Activated T-cell treated with anti-CD3 and anti-CD28 coated beads, Interleukin-2, amount 50 U/mL, for 48 hours (primary cell): ENCODE measurements around the gene TOP3B.

Source experiments
- DNase-seq, 2 experiments: peaks; one replicate each; pipeline ENCODE4 v3.0.0-alpha.2; 2020

TOP3B gene

DNA sequence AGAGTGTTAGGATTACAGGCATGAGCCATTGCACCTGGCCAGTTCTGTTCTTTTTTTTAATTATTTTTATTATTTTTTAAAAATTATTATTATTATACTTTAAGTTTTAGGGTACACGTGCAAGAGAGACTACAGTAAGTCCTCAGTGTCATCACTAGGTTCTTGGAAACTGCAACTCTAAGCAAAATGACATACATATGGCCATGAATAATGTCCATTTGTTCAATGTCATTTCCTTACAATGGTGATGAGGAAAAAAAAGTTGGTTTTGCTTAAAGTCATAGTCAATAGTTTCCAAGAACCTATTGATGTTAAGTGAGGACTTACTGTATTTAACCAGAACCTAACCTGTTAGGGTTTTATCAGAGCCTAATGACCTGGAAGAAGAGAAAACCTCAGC, 29.4 kb upstream of the TOP3B start:
- no peak for DNase-seq

DNA sequence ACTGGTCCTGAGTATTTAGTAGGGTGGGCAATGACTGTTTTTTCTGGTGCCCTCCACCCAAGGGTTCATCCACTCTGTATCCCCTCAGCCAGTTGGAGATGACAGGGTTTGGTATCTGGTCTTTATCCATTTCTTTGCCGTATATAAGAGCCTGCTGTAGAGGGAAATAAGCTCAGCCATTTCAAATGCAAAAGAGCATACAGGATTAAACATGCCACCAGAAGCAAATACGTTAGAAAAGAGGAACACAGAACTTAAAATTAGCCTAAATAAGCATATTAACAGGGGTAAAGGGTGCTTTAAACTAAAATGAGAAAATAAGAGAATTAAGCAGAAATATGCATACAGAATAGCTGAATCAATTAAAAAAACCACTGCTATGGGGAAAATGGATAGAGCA, 27.8 kb upstream of the TOP3B start:
- no peak for DNase-seq

DNA sequence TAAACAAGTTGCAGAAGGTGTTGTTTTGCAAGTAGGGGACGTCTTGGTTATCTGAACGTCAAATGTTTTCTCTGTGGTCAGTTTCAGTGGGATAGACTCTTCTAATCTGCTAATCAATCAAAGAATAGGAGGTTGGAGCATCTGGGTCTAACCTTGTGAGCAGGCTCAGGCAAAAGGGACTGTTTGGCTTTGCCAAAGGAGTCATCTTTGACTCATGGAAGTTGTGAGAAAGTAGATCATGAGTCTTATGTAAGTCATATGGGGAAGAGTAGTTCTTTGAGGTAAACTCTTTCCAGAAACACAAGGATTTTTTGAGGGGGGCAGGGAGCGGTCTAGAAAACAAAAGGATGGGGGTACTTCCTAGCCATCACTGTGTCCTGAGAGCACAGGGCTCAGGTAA, 27.1 kb upstream of the TOP3B start:
- DNase-seq = no peak

DNA sequence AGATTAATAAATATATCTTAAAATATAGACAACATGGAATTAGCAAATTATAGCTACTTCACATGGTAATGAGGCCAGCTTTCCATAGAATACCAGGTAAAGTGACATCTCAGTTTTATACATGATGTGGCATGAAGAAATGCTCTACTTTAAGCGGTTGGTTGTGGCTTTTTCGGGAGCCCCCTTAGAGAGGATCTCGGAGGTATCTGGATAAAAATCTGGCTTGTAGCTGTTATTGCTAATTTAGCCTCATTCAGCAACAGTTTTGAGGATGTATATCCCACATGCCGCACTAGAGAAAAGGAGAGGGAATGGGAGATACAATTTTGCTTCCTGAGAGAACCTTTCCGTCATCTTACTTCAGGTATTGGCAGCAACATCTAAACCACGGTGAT, 24.0 kb upstream of the TOP3B start:
- DNase-seq = no peak

DNA sequence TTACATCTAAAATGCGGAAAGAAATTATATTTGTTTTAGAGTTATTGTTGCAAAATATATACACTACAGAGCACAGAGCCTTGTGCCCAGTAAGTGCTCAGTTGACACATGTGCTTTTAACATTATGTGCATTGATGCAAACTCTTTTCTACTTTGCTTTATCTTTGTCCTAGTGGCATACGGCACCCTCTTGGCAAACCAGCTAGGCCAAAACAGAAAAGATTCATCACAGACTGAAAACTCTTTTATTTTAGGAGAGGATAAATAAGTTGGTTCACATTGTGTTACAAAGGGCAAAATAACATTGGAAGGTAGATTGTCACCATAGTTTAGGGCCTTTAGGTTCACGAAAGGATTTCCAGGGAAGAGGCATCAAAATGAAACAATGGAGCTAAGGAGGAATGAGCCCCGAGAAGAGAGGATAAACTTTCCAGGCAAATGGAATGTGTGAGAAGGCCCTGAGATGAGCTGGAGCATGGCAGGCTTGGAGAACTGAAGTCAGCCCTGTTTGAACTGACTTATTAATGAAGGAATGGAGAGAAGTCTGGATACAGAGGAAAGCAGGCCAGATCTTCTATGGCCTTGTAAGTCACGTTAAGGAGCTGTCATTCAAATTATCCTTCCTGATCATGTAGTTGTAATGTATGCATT, 23.5 kb upstream of the TOP3B start:
- DNase-seq = no peak

DNA sequence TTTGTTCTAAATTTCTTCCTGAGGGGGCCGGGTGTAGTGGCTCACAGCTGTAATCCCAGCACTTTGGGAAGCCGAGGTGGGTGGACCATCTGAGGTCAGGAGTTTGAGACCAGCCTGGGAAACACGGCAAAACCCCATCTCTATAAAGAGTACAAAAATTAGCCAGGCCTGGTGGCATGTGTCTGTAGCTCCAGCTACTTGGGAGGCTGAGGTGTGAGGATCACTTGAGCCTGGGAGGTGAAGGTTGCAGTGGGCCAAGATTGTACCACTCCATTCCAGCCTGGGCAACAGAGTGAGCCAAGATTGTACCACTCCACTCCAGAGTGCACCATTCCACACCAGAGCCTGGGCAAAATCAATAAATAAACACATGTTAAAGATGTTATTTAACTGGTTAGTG, 20.6 kb upstream of the TOP3B start:
- DNase-seq = no peak

DNA sequence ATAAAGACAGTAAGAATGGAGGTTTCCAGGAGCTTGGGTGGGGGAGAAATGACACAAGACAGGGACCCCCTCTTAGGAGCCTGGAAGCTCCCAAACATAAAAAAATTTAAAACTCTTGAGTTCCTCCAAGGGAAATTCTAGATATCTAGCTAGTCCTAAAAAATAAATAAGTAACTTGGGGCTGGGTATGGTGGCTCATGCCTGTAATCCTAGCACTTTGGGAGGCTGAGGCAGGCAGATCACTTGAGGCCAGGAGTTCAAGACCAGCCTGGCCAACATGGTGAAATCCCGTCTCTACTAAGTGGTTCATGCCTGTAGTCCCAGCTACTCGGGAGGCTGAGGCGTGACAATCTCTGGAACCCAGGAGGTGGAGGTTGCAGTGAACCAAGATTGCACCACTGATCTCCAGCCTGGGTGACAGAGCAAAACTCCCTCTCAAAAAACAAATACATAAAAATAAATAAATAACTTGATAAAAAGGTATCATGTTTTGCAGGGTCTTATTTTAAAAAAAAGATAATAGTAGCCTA, 20.0 kb upstream of the TOP3B start:
- DNase-seq = no peak

DNA sequence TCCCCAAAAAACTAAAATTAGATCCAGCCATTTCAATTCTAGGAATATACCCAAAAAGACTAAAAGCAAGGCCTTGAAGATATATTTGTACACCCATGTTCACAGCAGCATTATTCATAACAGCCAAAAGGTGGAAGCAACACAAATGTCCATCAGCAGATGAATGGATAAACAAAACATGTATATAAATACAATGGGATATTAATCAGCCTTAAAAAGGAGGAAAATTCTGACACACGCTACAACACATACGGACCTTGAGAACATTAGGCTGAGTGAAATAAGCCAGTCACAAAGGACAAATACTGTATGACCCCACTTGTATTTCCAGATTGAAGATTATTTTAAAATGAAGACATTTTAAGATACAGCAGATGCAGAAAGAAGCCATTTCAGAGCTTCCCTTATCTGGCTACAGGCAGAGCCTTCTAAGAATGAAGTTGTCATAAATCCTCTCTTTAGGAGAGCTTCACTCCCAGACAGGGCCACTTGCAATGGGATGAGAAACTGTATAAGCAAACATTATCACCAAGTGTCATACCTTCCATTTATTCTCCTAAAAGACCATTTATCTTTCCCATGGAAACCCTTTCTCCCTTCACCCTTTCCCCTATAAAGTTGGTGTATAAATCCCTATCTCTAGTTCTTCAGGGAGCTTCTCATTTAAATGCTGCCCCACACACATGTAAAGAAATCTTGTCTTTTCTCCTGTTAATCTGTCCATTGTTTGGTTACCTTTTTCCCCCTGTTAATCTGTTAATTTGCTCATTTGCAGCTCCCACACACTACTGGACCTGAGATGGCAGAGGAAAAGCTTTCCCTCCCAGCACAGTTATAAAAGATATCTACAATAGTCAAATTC, 19.3 kb upstream of the TOP3B start:
- DNase-seq = no peak

DNA sequence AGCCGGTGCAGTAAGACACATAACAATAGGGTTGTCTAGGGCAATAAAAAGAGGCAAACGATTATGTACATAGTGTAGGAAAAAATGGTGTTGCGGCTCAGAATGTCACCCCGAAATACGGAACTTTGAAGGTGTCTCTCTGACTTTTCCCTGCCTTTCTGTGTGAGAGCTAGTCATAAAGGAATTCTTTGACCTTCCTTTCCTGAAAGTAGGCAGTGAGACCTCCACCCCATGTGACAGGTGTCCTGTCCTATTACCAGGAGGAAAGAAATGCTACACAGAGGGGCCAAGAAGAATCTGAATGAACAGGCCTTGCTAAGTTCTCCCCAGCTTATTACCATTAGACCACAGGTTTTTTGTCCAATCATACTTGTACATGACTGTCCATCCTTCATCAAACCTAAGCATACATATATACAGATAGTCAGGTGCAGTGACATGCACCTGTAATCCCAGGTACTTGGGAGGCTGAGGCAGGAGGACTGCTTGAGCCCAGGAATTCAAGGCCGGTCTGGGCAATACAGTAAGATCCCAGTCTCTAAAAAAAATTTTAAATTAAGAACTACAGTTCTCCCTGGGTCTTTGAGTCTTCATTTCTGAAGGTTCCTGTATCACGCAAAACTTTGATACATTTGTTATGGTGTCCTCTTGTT, 16.1 kb upstream of the TOP3B start:
- DNase-seq = no peak

DNA sequence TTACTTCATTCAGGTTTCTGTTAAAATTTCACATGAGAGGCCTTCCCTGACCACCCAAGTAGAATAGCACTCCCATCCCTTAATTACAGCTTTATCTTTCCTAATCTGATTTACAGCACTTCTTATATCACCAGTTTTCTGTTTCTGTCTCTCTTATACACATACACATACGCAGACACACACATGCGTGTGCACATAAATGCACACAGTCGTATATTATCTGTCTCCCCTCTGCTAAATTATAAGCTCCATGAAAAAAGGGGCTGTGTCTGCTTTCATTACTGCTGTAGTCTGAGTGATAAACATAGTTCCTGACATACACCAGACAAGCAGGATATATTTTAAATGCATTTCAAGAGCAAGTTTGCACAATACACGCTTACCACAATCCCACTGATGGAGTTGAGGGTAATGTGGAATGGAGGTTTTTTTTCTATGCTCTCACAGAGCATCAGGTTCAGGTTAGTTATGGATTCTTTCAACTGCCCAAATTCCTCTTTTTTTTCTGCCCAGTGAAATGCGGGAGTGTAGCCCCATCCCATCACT, 13.7 kb upstream of the TOP3B start:
- DNase-seq = no peak

DNA sequence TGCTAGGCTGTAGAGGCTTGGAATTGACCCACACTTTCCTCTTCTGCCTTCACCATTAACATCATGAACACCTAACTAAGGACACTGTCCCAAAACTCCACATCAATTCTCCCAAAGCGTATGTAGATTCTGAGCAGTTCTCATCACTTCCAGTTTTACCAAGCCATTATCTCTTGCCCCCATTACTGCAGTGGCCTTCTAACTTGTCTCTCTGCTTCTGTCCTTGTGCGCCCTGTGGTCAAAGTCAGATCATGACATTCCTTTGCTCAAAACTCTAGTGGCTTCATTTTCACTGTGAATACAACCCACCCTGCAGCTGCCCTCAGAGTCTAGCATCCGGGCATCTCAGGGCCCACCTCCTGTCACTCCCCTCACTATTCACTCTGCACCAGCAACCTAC, 13.1 kb upstream of the TOP3B start:
- DNase-seq = no peak

DNA sequence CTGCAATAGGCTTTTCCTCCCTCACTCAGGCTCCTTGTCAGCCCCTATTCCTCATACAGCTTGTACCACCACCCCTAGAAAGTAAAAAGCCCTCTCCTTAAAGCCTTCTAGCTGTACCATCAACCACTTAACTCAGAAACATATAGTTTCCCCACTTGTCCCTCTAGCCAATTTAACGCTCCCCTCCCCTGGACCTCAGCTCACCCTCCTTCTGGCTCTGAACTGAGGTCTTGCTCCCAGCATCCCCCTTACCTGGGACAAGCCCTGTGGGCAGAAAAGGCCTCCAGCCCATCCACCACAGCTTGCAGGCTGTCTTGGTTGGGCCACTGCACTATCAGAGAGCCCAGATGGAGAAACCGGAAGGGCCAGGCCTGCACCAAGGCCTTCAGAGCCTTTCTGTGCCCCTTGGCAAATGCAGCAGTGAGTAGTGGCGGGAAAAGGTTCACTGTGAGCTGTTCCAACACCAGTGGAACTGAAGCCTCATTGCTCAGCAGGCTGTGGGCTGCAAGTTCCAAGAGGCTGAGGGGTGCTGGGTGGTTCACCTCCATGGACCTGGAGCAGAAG, 12.4 kb upstream of the TOP3B start:
- no peak for DNase-seq

DNA sequence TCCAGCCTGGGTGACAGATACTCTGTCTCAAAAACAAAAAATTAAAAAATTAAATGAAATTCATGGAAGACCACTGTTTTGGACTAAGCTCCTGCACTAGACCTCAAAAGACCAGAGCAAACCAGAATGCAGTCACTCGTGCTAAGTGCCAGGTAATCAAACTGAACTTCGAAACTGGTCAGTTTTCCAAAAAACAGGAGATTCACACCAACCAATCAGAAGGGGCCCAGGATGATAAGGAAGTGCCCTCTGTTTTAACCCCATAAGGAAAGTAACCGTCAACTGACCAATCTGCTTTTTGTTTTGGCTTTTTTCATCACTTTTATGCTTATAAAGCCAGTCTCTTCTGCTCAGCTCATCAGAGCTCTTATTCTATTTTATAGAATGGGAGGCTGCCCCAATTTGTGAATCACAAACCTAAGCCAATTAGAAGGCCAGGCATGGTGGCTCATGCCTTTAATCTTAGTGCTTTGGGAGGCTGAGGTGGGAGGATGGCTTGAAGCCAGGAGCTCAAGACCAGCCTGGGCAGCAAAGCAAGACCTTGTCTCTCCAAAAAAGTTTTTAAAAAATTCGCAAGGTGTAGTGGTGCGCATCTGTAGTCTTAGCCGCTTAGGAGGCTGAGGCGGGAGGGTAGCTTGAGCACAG, 10.1 kb upstream of the TOP3B start:
- DNase-seq = no peak

DNA sequence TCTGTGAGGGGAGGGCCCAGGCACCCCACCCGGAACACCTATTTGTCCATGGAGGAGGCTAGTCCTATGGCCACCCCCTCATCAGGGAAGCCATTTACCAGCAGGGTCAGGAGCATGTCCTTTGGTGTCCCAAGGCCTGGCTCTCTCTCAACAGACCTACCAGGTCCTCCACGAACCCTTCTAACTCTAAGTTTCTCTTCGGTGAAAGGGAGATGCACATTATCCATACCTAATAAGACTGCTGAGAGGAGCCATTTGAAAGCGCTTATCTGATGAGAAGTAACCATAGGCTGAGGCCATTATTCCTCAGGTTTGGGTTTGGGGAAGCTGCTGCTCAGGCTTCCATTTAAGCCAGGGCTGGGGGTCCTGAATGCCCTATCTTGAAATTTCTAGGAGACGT, 9.2 kb upstream of the TOP3B start:
- no peak for DNase-seq

DNA sequence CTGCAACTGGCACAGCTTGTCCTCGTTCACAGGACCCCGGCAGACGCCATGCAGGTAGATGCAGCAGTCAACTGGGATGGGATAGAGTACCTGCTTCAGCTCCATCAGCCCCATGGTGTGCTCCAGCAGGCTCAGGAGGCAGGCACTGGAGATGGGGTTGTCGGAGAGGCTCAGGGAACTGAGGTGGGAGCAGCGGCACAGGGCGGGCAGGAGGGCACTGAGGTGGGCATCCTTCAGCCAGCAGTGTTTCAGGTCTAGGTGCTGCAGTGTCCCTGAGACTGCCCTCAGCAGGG, 8.7 kb upstream of the TOP3B start:
- DNase-seq = no peak

DNA sequence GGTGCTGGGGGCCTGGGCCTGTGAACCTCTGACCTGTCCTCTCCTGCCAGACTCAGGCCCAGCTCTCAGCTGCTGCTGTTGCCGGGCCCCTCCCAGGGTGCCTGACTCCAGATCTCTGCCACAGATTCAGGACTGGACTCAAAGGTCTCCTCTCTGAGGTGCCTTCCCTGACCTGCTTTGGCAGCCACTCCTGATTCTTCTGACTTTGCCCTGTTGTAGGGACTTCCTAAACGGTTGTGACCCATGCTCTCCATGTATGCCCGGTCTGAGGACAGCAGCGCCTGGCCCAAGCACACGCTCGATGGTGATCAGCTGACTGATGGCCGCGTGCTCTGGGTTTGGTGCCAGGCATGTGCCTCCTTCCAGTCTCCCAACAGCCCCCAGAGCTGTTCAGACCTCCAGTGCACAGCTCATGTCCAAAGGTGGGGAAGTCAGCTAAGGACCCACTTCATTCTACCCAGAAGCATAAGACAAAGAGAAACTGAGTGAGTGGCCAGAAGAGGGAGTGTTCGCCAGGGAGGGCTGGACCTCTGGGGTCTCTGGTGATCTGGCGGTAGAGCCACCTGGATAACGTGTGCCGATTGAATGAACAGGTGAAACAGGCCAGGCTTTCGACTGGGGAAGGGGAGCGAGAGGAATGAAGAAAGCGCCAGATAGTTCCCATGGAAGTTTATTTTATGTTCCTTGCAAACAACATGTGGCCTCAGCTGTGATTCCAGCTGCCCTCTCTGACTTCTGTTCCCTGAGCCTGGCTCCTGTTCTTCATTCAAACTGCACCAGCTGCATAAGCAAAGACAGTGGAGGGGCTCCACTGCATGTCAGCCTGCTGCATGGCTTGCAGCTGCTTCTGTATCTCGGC, 8.1 kb upstream of the TOP3B start:
- no peak for DNase-seq

DNA sequence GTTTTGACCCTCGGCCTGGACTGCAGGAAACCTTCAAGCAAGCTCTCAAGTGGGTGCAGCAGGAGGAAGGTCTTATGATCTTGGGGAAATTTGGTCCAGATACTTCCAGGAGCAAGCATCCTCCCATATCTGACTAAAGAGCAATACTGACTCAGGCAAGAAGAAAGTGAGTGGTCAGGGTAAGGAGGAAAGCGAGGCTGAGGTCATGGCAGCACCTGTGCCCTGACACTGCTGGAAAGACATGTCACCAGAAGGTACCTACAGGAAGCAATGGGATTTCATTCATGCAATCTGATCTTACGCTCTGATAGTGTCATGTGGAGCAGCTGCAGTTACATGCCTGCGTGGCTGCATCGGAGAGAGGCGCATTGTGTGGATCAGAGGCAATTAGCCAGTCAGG, 6.5 kb upstream of the TOP3B start:
- no peak for DNase-seq

DNA sequence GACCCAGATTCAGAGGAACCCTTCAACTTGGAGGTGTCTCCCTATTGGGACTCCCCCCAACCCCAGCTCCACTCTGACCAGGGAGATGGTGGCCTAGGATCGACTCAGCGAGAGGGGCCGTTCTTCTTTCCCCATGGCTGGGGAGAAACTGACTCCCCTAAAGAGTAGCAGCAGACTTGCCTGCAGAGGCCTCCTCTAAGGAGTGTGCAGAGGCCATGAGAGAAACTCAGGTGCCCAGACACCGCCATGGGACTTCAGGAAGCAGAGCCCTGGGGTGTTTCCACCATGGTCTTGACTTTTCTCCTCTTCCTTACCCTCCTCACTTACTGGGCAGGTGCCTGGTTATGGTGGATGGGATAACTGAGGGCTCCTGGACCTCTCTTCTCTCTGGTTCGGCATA, 2.6 kb upstream of the TOP3B start:
- DNase-seq = no peak

DNA sequence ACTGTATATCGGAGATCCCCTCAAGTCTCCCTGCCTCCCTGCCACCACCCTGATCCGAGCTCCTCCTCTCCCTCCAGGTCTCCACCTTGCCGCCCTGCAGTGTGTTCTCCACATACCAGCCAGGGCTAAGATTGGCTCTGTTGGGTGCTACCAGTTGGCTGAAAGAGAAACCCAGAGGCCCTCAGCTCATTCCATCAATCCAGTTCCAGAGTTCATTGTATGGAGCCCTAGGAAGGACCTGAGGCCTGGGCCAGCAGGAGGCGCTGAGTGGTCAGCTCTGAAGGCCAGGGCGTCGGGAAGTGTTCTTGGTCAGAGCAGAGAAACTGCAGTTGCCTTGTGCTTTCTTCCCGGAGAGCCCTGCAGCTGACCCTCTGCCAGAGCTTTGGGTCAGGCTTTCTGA, 2.2 kb upstream of the TOP3B start:
- DNase-seq = no peak

DNA sequence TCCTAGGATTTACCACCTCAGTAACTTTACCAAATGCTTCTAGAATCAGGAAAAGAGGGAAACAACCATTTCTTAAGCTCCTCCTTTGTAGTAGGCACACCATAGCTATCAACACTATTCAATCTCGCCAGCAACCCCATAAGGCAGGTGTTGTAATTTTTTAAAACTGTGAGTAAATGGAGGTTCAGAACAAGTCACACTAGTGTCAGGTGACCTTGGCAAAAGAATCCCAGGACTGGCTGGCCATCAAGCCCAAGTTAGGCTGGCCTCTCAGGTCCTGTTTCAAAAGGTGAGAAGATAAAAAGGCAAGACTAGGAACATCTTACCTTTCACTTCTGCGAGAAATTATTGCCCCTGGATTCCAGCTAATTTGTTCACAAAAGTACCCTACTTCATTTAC, 713 bp downstream of the TOP3B start:
- DNase-seq = no peak

DNA sequence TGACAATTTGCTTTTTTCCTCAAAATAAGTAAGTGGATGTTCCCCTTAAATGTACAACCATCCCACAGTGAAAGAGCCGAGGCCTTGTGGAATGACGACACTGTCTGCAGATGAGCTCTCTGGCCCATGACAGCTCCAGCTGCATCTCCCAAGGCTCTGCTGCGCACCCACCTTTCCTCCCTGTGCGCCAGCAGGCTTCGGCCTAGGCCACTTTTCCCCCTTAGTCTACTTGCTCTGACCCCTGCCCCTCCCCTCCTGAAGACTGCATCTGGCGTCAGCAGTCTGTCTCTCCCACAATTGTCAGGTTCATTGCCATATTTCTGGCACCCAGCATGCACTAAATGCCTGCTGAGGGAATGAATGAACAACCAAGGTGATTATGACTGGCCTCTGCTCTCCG, 2.0 kb downstream of the TOP3B start:
- no peak for DNase-seq
